Measurements from ENCODE around the gene TTBK2. TPM values are rescaled to one million over a fixed set of nuclear protein-coding genes. Genes with fewer than 3 reads are reported as not detected.

Gene TTBK2
- total RNA-seq, 1 donor: 14.2 TPM

- Histone ChIP-seq H3K4me1 (ENCODE audit: insufficient read depth, low read length) (no peaks in the 10 kb centered on the region), H3K4me3 (ENCODE audit: low read length) (no peak overlapping the region), H3K9me3 (ENCODE audit: low read depth, low read length) (no peaks in the 10 kb centered on the region), H3K27me3 (ENCODE audit: insufficient read depth, low read length) (no peaks in the 10 kb centered on the region)
Measured at GRCh38 chr15:42819786-42820185, 100.8 kb downstream of the TTBK2 start.

- Histone ChIP-seq H3K4me3 (ENCODE audit: low read length) (no peak overlapping the region), H3K9me3 (ENCODE audit: low read depth, low read length) (no peaks in the 10 kb centered on the region), H3K27me3 (ENCODE audit: insufficient read depth, low read length) (no peaks in the 10 kb centered on the region), H3K4me1 (ENCODE audit: insufficient read depth, low read length) (no peaks in the 10 kb centered on the region)
Measured at GRCh38 chr15:42811433-42811832, 109.1 kb downstream of the TTBK2 start.

GRCh38 chr15:42808913-42809312, 111.7 kb downstream of the TTBK2 start:
- no peaks in the 10 kb centered on the region for H3K27me3 ChIP-seq (ENCODE audit: insufficient read depth, low read length)
- no peaks in the 10 kb centered on the region for H3K9me3 ChIP-seq (ENCODE audit: low read depth, low read length)
- H3K4me1 ChIP-seq (ENCODE audit: insufficient read depth, low read length): no peaks in the 10 kb centered on the region
- no peak overlapping the region for H3K4me3 ChIP-seq (ENCODE audit: low read length)

GRCh38 chr15:42805266-42805665, 115.3 kb downstream of the TTBK2 start:
- H3K4me1 ChIP-seq (ENCODE audit: insufficient read depth, low read length): no peaks in the 10 kb centered on the region
- H3K4me3 ChIP-seq (ENCODE audit: low read length): no peak overlapping the region
- H3K9me3 ChIP-seq (ENCODE audit: low read depth, low read length): no peaks in the 10 kb centered on the region
- no peaks in the 10 kb centered on the region for H3K27me3 ChIP-seq (ENCODE audit: insufficient read depth, low read length)

GRCh38 chr15:42804739-42805138, 115.8 kb downstream of the TTBK2 start:
- Histone ChIP-seq H3K27me3 (ENCODE audit: insufficient read depth, low read length) (no peaks in the 10 kb centered on the region), H3K4me3 (ENCODE audit: low read length) (no peak overlapping the region)

GRCh38 chr15:42803436-42803835, 117.1 kb downstream of the TTBK2 start:
- Histone ChIP-seq H3K9me3 (ENCODE audit: low read depth, low read length) (no peaks in the 10 kb centered on the region), H3K4me1 (ENCODE audit: insufficient read depth, low read length) (no peaks in the 10 kb centered on the region), H3K4me3 (ENCODE audit: low read length) (no peak overlapping the region), H3K27me3 (ENCODE audit: insufficient read depth, low read length) (no peaks in the 10 kb centered on the region)

More at GRCh38 chr15:42804739-42805138, 115.8 kb downstream of the TTBK2 start:
- Histone ChIP-seq H3K4me1 (ENCODE audit: insufficient read depth, low read length) (no peaks in the 10 kb centered on the region), H3K9me3 (ENCODE audit: low read depth, low read length) (no peaks in the 10 kb centered on the region)

GRCh38 chr15:42802168-42802567, 118.4 kb downstream of the TTBK2 start:
- no peaks in the 10 kb centered on the region for H3K4me1 ChIP-seq (ENCODE audit: insufficient read depth, low read length)
- H3K4me3 ChIP-seq (ENCODE audit: low read length): no peak overlapping the region
- H3K9me3 ChIP-seq (ENCODE audit: low read depth, low read length): no peaks in the 10 kb centered on the region
- no peaks in the 10 kb centered on the region for H3K27me3 ChIP-seq (ENCODE audit: insufficient read depth, low read length)

- no peak overlapping the region for H3K4me3 ChIP-seq (ENCODE audit: low read length)
- H3K4me1 ChIP-seq (ENCODE audit: insufficient read depth, low read length): no peaks in the 10 kb centered on the region
- H3K9me3 ChIP-seq (ENCODE audit: low read depth, low read length): no peaks in the 10 kb centered on the region
- H3K27me3 ChIP-seq (ENCODE audit: insufficient read depth, low read length): no peaks in the 10 kb centered on the region
Measured at GRCh38 chr15:42800731-42801474, 119.7 kb downstream of the TTBK2 start.

GRCh38 chr15:42798802-42799201, 121.8 kb downstream of the TTBK2 start:
- Histone ChIP-seq H3K27me3 (ENCODE audit: insufficient read depth, low read length) (no peaks in the 10 kb centered on the region), H3K9me3 (ENCODE audit: low read depth, low read length) (no peaks in the 10 kb centered on the region), H3K4me3 (ENCODE audit: low read length) (no peak overlapping the region), H3K4me1 (ENCODE audit: insufficient read depth, low read length) (no peaks in the 10 kb centered on the region)

- Histone ChIP-seq H3K4me3 (ENCODE audit: low read length) (no peak overlapping the region), H3K9me3 (ENCODE audit: low read depth, low read length) (no peaks in the 10 kb centered on the region), H3K27me3 (ENCODE audit: insufficient read depth, low read length) (no peaks in the 10 kb centered on the region), H3K4me1 (ENCODE audit: insufficient read depth, low read length) (no peaks in the 10 kb centered on the region)
Measured at GRCh38 chr15:42796955-42797782, 123.4 kb downstream of the TTBK2 start.

- Histone ChIP-seq H3K4me3 (ENCODE audit: low read length) (no peak overlapping the region), H3K4me1 (ENCODE audit: insufficient read depth, low read length) (no peaks in the 10 kb centered on the region), H3K27me3 (ENCODE audit: insufficient read depth, low read length) (no peaks in the 10 kb centered on the region), H3K9me3 (ENCODE audit: low read depth, low read length) (no peaks in the 10 kb centered on the region)
Measured at GRCh38 chr15:42788725-42789124, 131.9 kb downstream of the TTBK2 start.

- Histone ChIP-seq H3K4me1 (ENCODE audit: insufficient read depth, low read length) (no peaks in the 10 kb centered on the region), H3K4me3 (ENCODE audit: low read length) (no peak overlapping the region), H3K9me3 (ENCODE audit: low read depth, low read length) (no peaks in the 10 kb centered on the region), H3K27me3 (ENCODE audit: insufficient read depth, low read length) (no peaks in the 10 kb centered on the region)
Measured at GRCh38 chr15:42786978-42787377, 133.6 kb downstream of the TTBK2 start.

GRCh38 chr15:42785569-42785968, 135.0 kb downstream of the TTBK2 start:
- no peaks in the 10 kb centered on the region for H3K4me1 ChIP-seq (ENCODE audit: insufficient read depth, low read length)
- H3K27me3 ChIP-seq (ENCODE audit: insufficient read depth, low read length): no peaks in the 10 kb centered on the region
- H3K9me3 ChIP-seq (ENCODE audit: low read depth, low read length): no peaks in the 10 kb centered on the region
- no peak overlapping the region for H3K4me3 ChIP-seq (ENCODE audit: low read length)

- H3K27me3 ChIP-seq (ENCODE audit: insufficient read depth, low read length): no peaks in the 10 kb centered on the region
- no peak overlapping the region for H3K4me3 ChIP-seq (ENCODE audit: low read length)
- H3K4me1 ChIP-seq (ENCODE audit: insufficient read depth, low read length): no peaks in the 10 kb centered on the region
- no peaks in the 10 kb centered on the region for H3K9me3 ChIP-seq (ENCODE audit: low read depth, low read length)
Measured at GRCh38 chr15:42784705-42785104, 135.9 kb downstream of the TTBK2 start.

- Histone ChIP-seq H3K9me3 (ENCODE audit: low read depth, low read length) (no peaks in the 10 kb centered on the region), H3K4me1 (ENCODE audit: insufficient read depth, low read length) (no peaks in the 10 kb centered on the region), H3K27me3 (ENCODE audit: insufficient read depth, low read length) (no peaks in the 10 kb centered on the region), H3K4me3 (ENCODE audit: low read length) (no peak overlapping the region)
Measured at GRCh38 chr15:42782716-42783115, 137.9 kb downstream of the TTBK2 start.

Data from mononuclear cell (primary cell).